ENCODE data around the gene IFNA5. TPM values are rescaled to one million over a fixed set of nuclear protein-coding genes. Genes with fewer than 3 reads are reported as not detected.

IFNA5 gene
- total RNA-seq, 1 donor from 2014 or later: not detected

GRCh38 chr9:21289848-21290247 is 15.3 kb downstream of the IFNA5 start:
- Histone ChIP-seq H3K27me3 (ENCODE audit: low read depth) (peaks cover 20% of the 10 kb centered on the region), H3K4me3 (no peak overlapping the region), H3K4me1 (no peaks in the 10 kb centered on the region), H3K27ac (replicated peaks) (no peak overlapping the region), H3K9me3 (replicated peaks) (peaks cover 5% of the 10 kb centered on the region), H3K36me3 (no peaks in the 10 kb centered on the region)
- TF ChIP-seq CTCF (IDR thresholded peaks at IDR 0.05; ENCODE audit: borderline replicate concordance): no peak
- DNase-seq: no peak
- intact Hi-C loops (cut with micrococcal nuclease): no loop called here

- Histone ChIP-seq H3K4me1 (no peaks in the 10 kb centered on the region), H3K4me3 (no peak overlapping the region), H3K9me3 (replicated peaks) (peaks cover 5% of the 10 kb centered on the region), H3K27ac (replicated peaks) (no peak overlapping the region), H3K36me3 (no peaks in the 10 kb centered on the region), H3K27me3 (ENCODE audit: low read depth) (peaks cover 19% of the 10 kb centered on the region)
- intact Hi-C loops (cut with micrococcal nuclease): no loop called here
- DNase-seq: no peak
- TF ChIP-seq CTCF (IDR thresholded peaks at IDR 0.05; ENCODE audit: borderline replicate concordance): no peak
Measured at GRCh38 chr9:21287280-21287679, 17.8 kb downstream of the IFNA5 start.

- Histone ChIP-seq H3K36me3 (no peaks in the 10 kb centered on the region), H3K9me3 (replicated peaks) (peaks cover 5% of the 10 kb centered on the region), H3K4me3 (no peak overlapping the region), H3K27ac (replicated peaks) (no peak overlapping the region), H3K27me3 (ENCODE audit: low read depth) (peaks cover 13% of the 10 kb centered on the region), H3K4me1 (no peaks in the 10 kb centered on the region)
- intact Hi-C loops (cut with micrococcal nuclease): no loop called here
- TF ChIP-seq CTCF (IDR thresholded peaks at IDR 0.05; ENCODE audit: borderline replicate concordance): no peak
- DNase-seq: no peak
Measured at GRCh38 chr9:21286659-21287058, 18.5 kb downstream of the IFNA5 start.

- peaks cover 9% of the 10 kb centered on the region for H3K27me3 ChIP-seq (ENCODE audit: low read depth)
- no peak for TF ChIP-seq CTCF (IDR thresholded peaks at IDR 0.05; ENCODE audit: borderline replicate concordance)
- intact Hi-C loops (cut with micrococcal nuclease): no loop called here
- no peaks in the 10 kb centered on the region for H3K36me3 ChIP-seq
- peaks cover 5% of the 10 kb centered on the region for H3K9me3 ChIP-seq (replicated peaks)
- no peak overlapping the region for H3K4me3 ChIP-seq
- H3K27ac ChIP-seq (replicated peaks): no peak overlapping the region
- H3K4me1 ChIP-seq: no peaks in the 10 kb centered on the region
- no peak for DNase-seq
Measured at GRCh38 chr9:21286099-21286498, 19.0 kb downstream of the IFNA5 start.

GRCh38 chr9:21281275-21281674 is 23.8 kb downstream of the IFNA5 start:
- DNase-seq: no peak
- TF ChIP-seq CTCF (IDR thresholded peaks at IDR 0.05; ENCODE audit: borderline replicate concordance): no peak
- intact Hi-C loops (cut with micrococcal nuclease): no loop called here

GRCh38 chr9:21268347-21268657 is 36.8 kb downstream of the IFNA5 start:
- TF ChIP-seq CTCF (IDR thresholded peaks at IDR 0.05; ENCODE audit: borderline replicate concordance): no peak
- Histone ChIP-seq H3K27me3 (ENCODE audit: low read depth) (peaks cover 35% of the 10 kb centered on the region), H3K4me1 (no peaks in the 10 kb centered on the region), H3K4me3 (no peak overlapping the region), H3K27ac (replicated peaks) (no peak overlapping the region), H3K9me3 (replicated peaks) (peaks cover 20% of the 10 kb centered on the region), H3K36me3 (no peaks in the 10 kb centered on the region)
- intact Hi-C loops (cut with micrococcal nuclease): no loop called here
- no peak for DNase-seq

More at GRCh38 chr9:21281275-21281674, 23.8 kb downstream of the IFNA5 start:
- Histone ChIP-seq H3K27me3 (ENCODE audit: low read depth) (peaks cover 23% of the 10 kb centered on the region), H3K4me1 (no peaks in the 10 kb centered on the region), H3K27ac (replicated peaks) (no peak overlapping the region), H3K36me3 (no peaks in the 10 kb centered on the region), H3K4me3 (no peak overlapping the region), H3K9me3 (replicated peaks) (peaks cover under 1% of the 10 kb centered on the region)

Measured in left ventricle myocardium inferior (tissue), 1 donor.